HG02588 (cell line): ENCODE measurements around the gene JAZF1.

Experiments
- ATAC-seq: cut with Tn5 transposase; IDR thresholded peaks from one replicate; pipeline ENCODE4 v1.9.1; 2021; ENCODE audit warnings: mild to moderate bottlenecking, moderate library complexity; ENCODE audit not compliant: unreplicated experiment

Gene JAZF1

GRCh38 chr7:28140979-28141378, 39.6 kb downstream of the JAZF1 start:
- ATAC-seq, result no peak

- no peak for ATAC-seq
Measured at GRCh38 chr7:28138837-28139236, 41.8 kb downstream of the JAZF1 start.

GRCh38 chr7:28137463-28137862, 43.1 kb downstream of the JAZF1 start:
- no peak for ATAC-seq

GRCh38 chr7:28136885-28137284, 43.7 kb downstream of the JAZF1 start:
- ATAC-seq, result no peak

GRCh38 chr7:28136420-28136819, 44.2 kb downstream of the JAZF1 start:
- no peak for ATAC-seq

GRCh38 chr7:28135760-28136159, 44.8 kb downstream of the JAZF1 start:
- no peak for ATAC-seq

- ATAC-seq, result no peak
Measured at GRCh38 chr7:28135315-28135714, 45.3 kb downstream of the JAZF1 start.

- ATAC-seq, result no peak
Measured at GRCh38 chr7:28133872-28134271, 46.7 kb downstream of the JAZF1 start.

- no peak for ATAC-seq
Measured at GRCh38 chr7:28132959-28133870, 47.4 kb downstream of the JAZF1 start.

- no peak for ATAC-seq
Measured at GRCh38 chr7:28130277-28130676, 50.3 kb downstream of the JAZF1 start.

GRCh38 chr7:28128608-28129007, 52.0 kb downstream of the JAZF1 start:
- ATAC-seq, result no peak

- no peak for ATAC-seq
Measured at GRCh38 chr7:28126410-28127041, 54.1 kb downstream of the JAZF1 start.

GRCh38 chr7:28125431-28126409, 54.9 kb downstream of the JAZF1 start:
- no peak for ATAC-seq

GRCh38 chr7:28124413-28124812, 56.2 kb downstream of the JAZF1 start:
- ATAC-seq, result no peak

- no peak for ATAC-seq
Measured at GRCh38 chr7:28123752-28124151, 56.8 kb downstream of the JAZF1 start.

GRCh38 chr7:28121496-28121895, 59.1 kb downstream of the JAZF1 start:
- ATAC-seq, result no peak

GRCh38 chr7:28116041-28116440, 64.6 kb downstream of the JAZF1 start:
- ATAC-seq, result no peak

- ATAC-seq, result no peak
Measured at GRCh38 chr7:28115261-28115660, 65.3 kb downstream of the JAZF1 start.

- no peak for ATAC-seq
Measured at GRCh38 chr7:28114056-28114455, 66.5 kb downstream of the JAZF1 start.

GRCh38 chr7:28112883-28113540, 67.6 kb downstream of the JAZF1 start:
- no peak for ATAC-seq

GRCh38 chr7:28112467-28112866, 68.1 kb downstream of the JAZF1 start:
- ATAC-seq, result no peak
